Measurements from ENCODE around the gene CPSF3. TPM values are rescaled to one million over a fixed set of nuclear protein-coding genes. Genes with fewer than 3 reads are reported as not detected.
A peak's percentile ranks its signal among the peaks of the same experiment; 100 is the strongest.

CPSF3 gene
- total and polyA plus RNA-seq, 2 of the 4 experiments (the other 2 are of a cell fraction) = 29.2 to 64.5 TPM

DNA sequence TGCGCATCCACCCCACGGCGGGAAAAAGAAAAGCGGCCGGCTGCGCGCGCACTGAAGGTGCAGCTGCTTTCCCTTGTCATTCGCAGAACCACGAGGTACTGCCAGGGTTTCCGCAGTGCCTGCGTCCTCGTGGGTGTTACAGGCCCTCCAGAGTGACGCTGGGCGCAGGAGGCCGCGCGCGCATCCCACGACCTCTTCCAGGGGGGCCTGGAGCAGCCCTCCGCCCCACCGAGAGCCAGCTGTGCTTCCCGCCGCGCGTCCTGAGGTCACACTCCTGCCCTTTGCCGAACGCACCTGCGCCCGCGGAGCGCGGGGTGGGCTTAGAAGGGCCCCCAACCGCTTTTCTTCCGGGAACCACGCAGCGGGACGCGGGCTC lies 50.5 kb downstream of the CPSF3 start:
- no peak overlapping the region; the same call in 1 of the 2 replicates for H3K23ac ChIP-seq (ENCODE audit: low read depth, low read length)
- peak overlapping the region; percentile 95 for H2AFZ ChIP-seq (replicated peaks; ENCODE audit: low read length, poor library complexity)
- H3K14ac ChIP-seq (replicated peaks; ENCODE audit: low read depth, low read length) = no peak overlapping the region
- ChIA-PET POLR2A (ENCODE audit: unreplicated experiment) (interaction anchor here (0.6 kb wide), 1 partner anchor 51 kb away, joined by 3 read pairs; no protein-coding TSS in a partner anchor), CTCF (no interaction called here)
- peak overlapping the region; percentile 99 for H4K5ac ChIP-seq (ENCODE audit: low read depth, low read length)
- no peaks in the 10 kb centered on the region for H3K9me3 ChIP-seq (ENCODE audit: control insufficient read depth, insufficient read depth, low read length)
- peaks cover 15% of the 10 kb centered on the region for H3K4me1 ChIP-seq (ENCODE audit: control insufficient read depth, insufficient read depth, low read length)
- H3K4me2 ChIP-seq (ENCODE audit: low read depth, low read length) = peak overlapping the region; percentile 98
- H3K4me3 ChIP-seq (ENCODE audit: insufficient read depth, low read depth, low read length) = peak overlapping the region; percentile 99
- H2BK15ac ChIP-seq (ENCODE audit: low read depth, low read length) = no peak overlapping the region
- peak overlapping the region; percentile 48; the same call in 1 of the 2 replicates for H2AK5ac ChIP-seq (ENCODE audit: low read depth, low read length)
- DNase-seq (no peak), ATAC-seq (ENCODE audit: low read depth) (peak; percentile 5)
- no peak overlapping the region for H2BK20ac ChIP-seq (ENCODE audit: low read depth, low read length)
- H3K9me1 ChIP-seq (ENCODE audit: insufficient read depth, low read length) = 0 out of 2 replicates have a peak, but pooled peaks cover 8% of the 10 kb centered on the region
- H4K8ac ChIP-seq (ENCODE audit: low read depth in 2 of 2, low read length in 2 of 2) = peak overlapping the region; percentile 98 to 99
- no TSS peak for BruUV-seq (replicated peaks)
- intact Hi-C loops (cut with micrococcal nuclease) (no loop called here), in situ Hi-C loops (cut with MboI; ENCODE audit: low sequenced_read_pairs) (no loop called here), dilution Hi-C loops (cut with HindIII; ENCODE audit: low sequenced_read_pairs, unreplicated experiment) (no loop called here)
- H3K4ac ChIP-seq (ENCODE audit: low read depth, low read length) = peak overlapping the region; percentile 73
- peaks cover 8% of the 10 kb centered on the region; the same call in 1 of the 2 replicates for H4K20me1 ChIP-seq (ENCODE audit: insufficient read depth, low read length)
- H3K27me3 ChIP-seq (ENCODE audit: control insufficient read depth, insufficient read depth, low read length) = no peaks in the 10 kb centered on the region
- H3K18ac ChIP-seq (ENCODE audit: low read depth, low read length) = peak overlapping the region; percentile 91; the same call in 1 of the 2 replicates
- H3K79me1 ChIP-seq (ENCODE audit: low read depth in 1 of 2, low read length in 2 of 2) = peaks cover 16 to 52% of the 10 kb centered on the region in 2 experiments
- H2BK5ac ChIP-seq (ENCODE audit: low read depth, low read length, poor library complexity, severe bottlenecking) = peak overlapping the region; percentile 50
- H3K27ac ChIP-seq (ENCODE audit: insufficient read depth, low read length) = peak overlapping the region; percentile 72
- H2BK120ac ChIP-seq (ENCODE audit: low read depth, low read length) = peak overlapping the region; percentile 5; the same call in 1 of the 2 replicates
- H3K9ac ChIP-seq (ENCODE audit: low read depth, low read length) = peak overlapping the region; percentile 81
- WGBS, 2 experiments (ENCODE audit: extremely low coverage in 2 of 2, insufficient read length in 1 of 2) = 21% methylated on average over 26 of the region's 39 CpGs; no CpG with 5 or more reads in 1 of the 2 experiments
- TF ChIP-seq POLR2A (IDR thresholded peaks at IDR 0.05; ENCODE audit: low read depth, low read length) (no peak), RFX5 (IDR thresholded peaks at IDR 0.05; ENCODE audit: low read depth, low read length) (no peak), CHD1 (IDR thresholded peaks at IDR 0.05; ENCODE audit: low read depth, low read length) (no peak), SMC3 (IDR thresholded peaks at IDR 0.05; ENCODE audit: low read depth, low read length) (no peak), NFE2L2 (IDR thresholded peaks at IDR 0.05; ENCODE audit: low read depth, low read length) (no peak), FOS (IDR thresholded peaks at IDR 0.05; ENCODE audit: low read depth, low read length) (no peak), RCOR1 (IDR thresholded peaks at IDR 0.05; ENCODE audit: insufficient replicate concordance, low read length) (no peak), RAD21 (IDR thresholded peaks at IDR 0.05; ENCODE audit: low read length) (no peak), MXI1 (IDR thresholded peaks at IDR 0.05; ENCODE audit: borderline replicate concordance, low read depth, low read length) (no peak)
- TF ChIP-seq, protein P1, sequence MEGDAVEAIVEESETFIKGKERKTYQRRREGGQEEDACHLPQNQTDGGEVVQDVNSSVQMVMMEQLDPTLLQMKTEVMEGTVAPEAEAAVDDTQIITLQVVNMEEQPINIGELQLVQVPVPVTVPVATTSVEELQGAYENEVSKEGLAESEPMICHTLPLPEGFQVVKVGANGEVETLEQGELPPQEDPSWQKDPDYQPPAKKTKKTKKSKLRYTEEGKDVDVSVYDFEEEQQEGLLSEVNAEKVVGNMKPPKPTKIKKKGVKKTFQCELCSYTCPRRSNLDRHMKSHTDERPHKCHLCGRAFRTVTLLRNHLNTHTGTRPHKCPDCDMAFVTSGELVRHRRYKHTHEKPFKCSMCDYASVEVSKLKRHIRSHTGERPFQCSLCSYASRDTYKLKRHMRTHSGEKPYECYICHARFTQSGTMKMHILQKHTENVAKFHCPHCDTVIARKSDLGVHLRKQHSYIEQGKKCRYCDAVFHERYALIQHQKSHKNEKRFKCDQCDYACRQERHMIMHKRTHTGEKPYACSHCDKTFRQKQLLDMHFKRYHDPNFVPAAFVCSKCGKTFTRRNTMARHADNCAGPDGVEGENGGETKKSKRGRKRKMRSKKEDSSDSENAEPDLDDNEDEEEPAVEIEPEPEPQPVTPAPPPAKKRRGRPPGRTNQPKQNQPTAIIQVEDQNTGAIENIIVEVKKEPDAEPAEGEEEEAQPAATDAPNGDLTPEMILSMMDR (conservative IDR thresholded peaks at IDR 0.05; ENCODE audit: low read depth, low read length) = no peak
- H3K36me3 ChIP-seq (ENCODE audit: control insufficient read depth, insufficient read depth, low read length) = peaks cover 24% of the 10 kb centered on the region
- H4K91ac ChIP-seq (ENCODE audit: insufficient read depth, low read depth, low read length) = peak overlapping the region; percentile 78
- no peak overlapping the region for H3K56ac ChIP-seq (ENCODE audit: extremely low read depth, insufficient read depth, low read length)
- peak overlapping the region; percentile 56 for H2AK9ac ChIP-seq (replicated peaks; ENCODE audit: low read depth, low read length, poor library complexity)

Measured in IMR-90 (cell line).